Type B pancreatic cell (in vitro differentiated cells): ENCODE measurements around the gene MYH11. TPM values are rescaled to one million over a fixed set of nuclear protein-coding genes. Genes with fewer than 3 reads are reported as not detected.

Source experiments
- DNase-seq: peaks from one replicate; pipeline ENCODE4 v3.0.0; 2021; ENCODE audit warnings: mixed read lengths; ENCODE audit not compliant: unreplicated experiment; ENCODE audit errors: extremely low spot score
- H3K27ac Mint-ChIP-seq: 2 replicates; pipeline ENCODE4 v1.8.0; 2021; ENCODE audit warnings: mild to moderate bottlenecking, mixed read lengths
- H3K27me3 Mint-ChIP-seq: 2 replicates; pipeline ENCODE4 v1.8.0; 2021; ENCODE audit warnings: mixed read lengths
- H3K36me3 Mint-ChIP-seq: 2 replicates; pipeline ENCODE4 v1.8.0; 2021; ENCODE audit warnings: mixed read lengths
- H3K4me1 Mint-ChIP-seq: one replicate; pipeline ENCODE4 v1.8.0; 2021; ENCODE audit warnings: mixed read lengths; ENCODE audit not compliant: unreplicated experiment
- H3K4me3 Mint-ChIP-seq: 2 replicates; pipeline ENCODE4 v1.8.0; 2021; ENCODE audit warnings: mild to moderate bottlenecking, mixed read lengths
- H3K9me3 Mint-ChIP-seq: 2 replicates; pipeline ENCODE4 v1.8.0; 2021; ENCODE audit warnings: mixed read lengths
- total RNA-seq: library from RNA; stranded (reverse); gene quantifications from 2 replicates; pipeline ENCODE4 v1.2.1, GENCODE V29; 2021; ENCODE audit warnings: low replicate concordance
- TF ChIP-seq, protein P1 (sequence below): fragments of 200-600 bp; sonication (generic); conservative IDR thresholded peaks from 2 replicates; pipeline ENCODE4 v1.5.0; 2021; ENCODE audit warnings: antibody characterized with exemption, mild to moderate bottlenecking

MYH11 gene
- total RNA-seq, 1 donor from 2014 or later, result 0.43 TPM

GRCh38 chr16:15723808-15724207 is 133.0 kb downstream of the MYH11 start:
- Mint-ChIP-seq H3K27ac (no peak overlapping the region), H3K4me3 (no peak overlapping the region)

GRCh38 chr16:15721018-15721417 is 135.8 kb downstream of the MYH11 start:
- H3K9me3 Mint-ChIP-seq, result no peaks in the 10 kb centered on the region
- no peak overlapping the region for H3K4me3 Mint-ChIP-seq
- H3K4me1 Mint-ChIP-seq, result no peaks in the 10 kb centered on the region
- H3K27me3 Mint-ChIP-seq, result no peaks in the 10 kb centered on the region
- TF ChIP-seq, protein P1, sequence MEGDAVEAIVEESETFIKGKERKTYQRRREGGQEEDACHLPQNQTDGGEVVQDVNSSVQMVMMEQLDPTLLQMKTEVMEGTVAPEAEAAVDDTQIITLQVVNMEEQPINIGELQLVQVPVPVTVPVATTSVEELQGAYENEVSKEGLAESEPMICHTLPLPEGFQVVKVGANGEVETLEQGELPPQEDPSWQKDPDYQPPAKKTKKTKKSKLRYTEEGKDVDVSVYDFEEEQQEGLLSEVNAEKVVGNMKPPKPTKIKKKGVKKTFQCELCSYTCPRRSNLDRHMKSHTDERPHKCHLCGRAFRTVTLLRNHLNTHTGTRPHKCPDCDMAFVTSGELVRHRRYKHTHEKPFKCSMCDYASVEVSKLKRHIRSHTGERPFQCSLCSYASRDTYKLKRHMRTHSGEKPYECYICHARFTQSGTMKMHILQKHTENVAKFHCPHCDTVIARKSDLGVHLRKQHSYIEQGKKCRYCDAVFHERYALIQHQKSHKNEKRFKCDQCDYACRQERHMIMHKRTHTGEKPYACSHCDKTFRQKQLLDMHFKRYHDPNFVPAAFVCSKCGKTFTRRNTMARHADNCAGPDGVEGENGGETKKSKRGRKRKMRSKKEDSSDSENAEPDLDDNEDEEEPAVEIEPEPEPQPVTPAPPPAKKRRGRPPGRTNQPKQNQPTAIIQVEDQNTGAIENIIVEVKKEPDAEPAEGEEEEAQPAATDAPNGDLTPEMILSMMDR, result no peak
- peaks cover 7% of the 10 kb centered on the region for H3K36me3 Mint-ChIP-seq
- no peak overlapping the region for H3K27ac Mint-ChIP-seq
- DNase-seq, result no peak

More at GRCh38 chr16:15723808-15724207, 133.0 kb downstream of the MYH11 start:
- H3K27me3 Mint-ChIP-seq, result no peaks in the 10 kb centered on the region
- H3K4me1 Mint-ChIP-seq, result no peaks in the 10 kb centered on the region
- peaks cover 12% of the 10 kb centered on the region for H3K36me3 Mint-ChIP-seq
- TF ChIP-seq, protein P1, result no peak
- DNase-seq, result no peak
- no peaks in the 10 kb centered on the region for H3K9me3 Mint-ChIP-seq

DNA sequence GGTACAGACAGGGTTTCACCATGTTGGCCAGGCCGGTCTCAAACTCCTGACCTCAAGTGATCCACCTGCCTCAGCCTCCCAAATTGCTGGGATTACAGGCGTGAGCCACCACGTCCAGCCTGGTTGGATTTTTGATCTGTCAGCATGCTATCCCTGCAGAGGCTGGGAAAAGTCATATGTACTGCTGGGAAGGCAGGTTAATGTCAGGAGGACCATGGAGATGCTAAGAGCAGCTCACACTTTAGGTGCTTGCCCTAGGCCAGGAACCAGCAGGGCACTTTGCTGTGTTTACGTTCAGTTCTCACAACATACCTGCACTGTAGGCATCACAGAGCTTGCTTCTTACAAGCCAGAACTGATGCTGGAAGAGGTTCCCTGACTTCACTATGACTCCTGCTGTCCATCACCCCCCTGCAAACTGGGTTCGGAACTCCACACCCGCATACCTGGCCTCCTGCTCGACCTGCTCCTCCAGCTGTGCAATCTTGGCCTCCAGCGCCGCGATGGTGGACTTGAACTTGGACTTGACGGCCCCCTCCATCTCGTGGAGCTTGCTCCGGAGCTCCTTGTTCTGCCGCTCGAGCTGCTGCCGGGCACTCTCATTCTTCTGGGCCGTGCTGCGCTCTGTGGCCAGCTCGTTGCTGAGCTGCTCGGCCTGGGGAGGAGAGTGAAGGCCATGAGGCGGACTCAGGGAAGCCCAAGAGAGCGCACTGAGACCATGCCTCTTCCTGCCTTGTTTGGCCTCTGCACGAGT is 140.0 kb downstream of the MYH11 start:
- TF ChIP-seq, protein P1, result no peak
- Mint-ChIP-seq H3K4me3 (no peak overlapping the region), H3K27ac (no peak overlapping the region), H3K36me3 (peaks cover 4% of the 10 kb centered on the region), H3K9me3 (no peaks in the 10 kb centered on the region), H3K4me1 (no peaks in the 10 kb centered on the region), H3K27me3 (no peaks in the 10 kb centered on the region)
- no peak for DNase-seq

- DNase-seq, result no peak
- no peak overlapping the region for H3K27ac Mint-ChIP-seq
- TF ChIP-seq, protein P1, result no peak
- no peaks in the 10 kb centered on the region for H3K27me3 Mint-ChIP-seq
- no peaks in the 10 kb centered on the region for H3K4me1 Mint-ChIP-seq
- peaks cover 7% of the 10 kb centered on the region for H3K36me3 Mint-ChIP-seq
- no peak overlapping the region for H3K4me3 Mint-ChIP-seq
- no peaks in the 10 kb centered on the region for H3K9me3 Mint-ChIP-seq
These were observed 141.6 kb downstream of the MYH11 start for GRCh38 chr16:15715221-15715620.

DNA sequence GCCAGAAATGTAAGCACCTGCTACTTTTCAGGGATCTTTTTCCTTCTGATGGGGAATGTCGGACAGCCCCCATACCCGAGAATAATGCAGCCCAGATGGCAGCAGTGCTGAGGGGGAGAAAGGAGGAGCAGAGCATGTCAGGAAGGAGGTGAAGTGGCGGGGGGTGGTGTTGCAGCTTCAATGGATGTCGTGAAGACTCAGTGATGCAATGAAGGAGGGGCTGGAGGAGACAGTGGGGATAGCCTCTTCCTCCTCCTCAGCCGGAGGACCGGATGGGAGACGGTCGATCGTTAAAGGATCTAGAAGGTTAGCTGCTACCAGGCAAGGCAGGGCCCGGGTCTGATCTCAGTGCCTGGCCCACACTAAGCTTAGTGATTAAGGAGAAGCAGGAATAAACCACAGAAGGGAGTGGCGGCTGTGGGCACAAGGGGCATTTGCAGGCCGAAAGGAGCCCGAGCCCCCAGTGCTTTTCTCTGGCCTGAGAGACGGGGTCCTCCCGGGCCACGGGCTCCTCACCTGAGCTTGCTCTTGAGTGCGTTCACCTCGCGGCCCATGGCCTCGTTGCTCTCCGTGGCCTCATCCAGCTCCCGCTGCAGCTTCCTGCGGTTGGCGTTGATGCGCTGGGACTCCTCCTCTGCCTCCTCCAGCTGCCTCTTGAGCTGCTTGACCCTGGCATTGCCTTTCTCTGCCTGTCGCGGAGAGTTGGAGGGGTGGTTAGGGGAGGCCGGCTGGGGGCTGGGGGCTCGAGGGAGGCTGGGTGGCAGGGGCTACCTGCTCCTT is 142.2 kb downstream of the MYH11 start:
- H3K9me3 Mint-ChIP-seq, result no peaks in the 10 kb centered on the region
- no peak overlapping the region for H3K27ac Mint-ChIP-seq
- peaks cover 7% of the 10 kb centered on the region for H3K36me3 Mint-ChIP-seq
- no peak overlapping the region for H3K4me3 Mint-ChIP-seq
- DNase-seq, result no peak
- no peaks in the 10 kb centered on the region for H3K4me1 Mint-ChIP-seq
- no peaks in the 10 kb centered on the region for H3K27me3 Mint-ChIP-seq
- TF ChIP-seq, protein P1, result no peak
